Measurements from ENCODE around the gene PNPLA7.
A peak's percentile ranks its signal among the peaks of the same experiment; 100 is the strongest.

PNPLA7 gene

GRCh38 chr9:137462396-137462985, 87.7 kb downstream of the PNPLA7 start:
- DNase-seq (ENCODE audit: low spot score): no peak
- no peak for TF ChIP-seq CTCF (IDR thresholded peaks at IDR 0.05; ENCODE audit: extremely low read depth, insufficient read depth, missing control alignments)
- in situ Hi-C loops (cut with MboI; ENCODE audit: low pct_unique_long_range_greater_than_20kb, low sequenced_read_pairs, unreplicated experiment): no loop called here

- in situ Hi-C loops (cut with MboI; ENCODE audit: low pct_unique_long_range_greater_than_20kb, low sequenced_read_pairs, unreplicated experiment): no loop called here
- DNase-seq (ENCODE audit: low spot score): peak; percentile 89
- TF ChIP-seq CTCF (IDR thresholded peaks at IDR 0.05; ENCODE audit: extremely low read depth, insufficient read depth, missing control alignments): peak; percentile 29
Measured at GRCh38 chr9:137461663-137462395, 88.4 kb downstream of the PNPLA7 start.

GRCh38 chr9:137461316-137461662, 88.9 kb downstream of the PNPLA7 start:
- no peak for DNase-seq (ENCODE audit: low spot score)
- TF ChIP-seq CTCF (IDR thresholded peaks at IDR 0.05; ENCODE audit: extremely low read depth, insufficient read depth, missing control alignments): no peak
- in situ Hi-C loops (cut with MboI; ENCODE audit: low pct_unique_long_range_greater_than_20kb, low sequenced_read_pairs, unreplicated experiment): no loop called here

- in situ Hi-C loops (cut with MboI; ENCODE audit: low pct_unique_long_range_greater_than_20kb, low sequenced_read_pairs, unreplicated experiment): no loop called here
- TF ChIP-seq CTCF (IDR thresholded peaks at IDR 0.05; ENCODE audit: extremely low read depth, insufficient read depth, missing control alignments): no peak
- DNase-seq (ENCODE audit: low spot score): no peak
Measured at GRCh38 chr9:137460363-137461315, 89.6 kb downstream of the PNPLA7 start.

- in situ Hi-C loops (cut with MboI; ENCODE audit: low pct_unique_long_range_greater_than_20kb, low sequenced_read_pairs, unreplicated experiment): no loop called here
- no peak for DNase-seq (ENCODE audit: low spot score)
Measured at GRCh38 chr9:137459601-137460362, 90.4 kb downstream of the PNPLA7 start.

More at GRCh38 chr9:137459601-137460362, 90.4 kb downstream of the PNPLA7 start:
- no peak for TF ChIP-seq CTCF (IDR thresholded peaks at IDR 0.05; ENCODE audit: extremely low read depth, insufficient read depth, missing control alignments)

Data from GM13977 (cell line).